HG03432 (cell line): ENCODE results near the gene MYO10.

Experiments used
- ATAC-seq: cut with Tn5 transposase; IDR thresholded peaks from one replicate; pipeline ENCODE4 v1.9.1; 2021; ENCODE audit warnings: mild to moderate bottlenecking, moderate library complexity; ENCODE audit not compliant: unreplicated experiment

MYO10 gene

DNA sequence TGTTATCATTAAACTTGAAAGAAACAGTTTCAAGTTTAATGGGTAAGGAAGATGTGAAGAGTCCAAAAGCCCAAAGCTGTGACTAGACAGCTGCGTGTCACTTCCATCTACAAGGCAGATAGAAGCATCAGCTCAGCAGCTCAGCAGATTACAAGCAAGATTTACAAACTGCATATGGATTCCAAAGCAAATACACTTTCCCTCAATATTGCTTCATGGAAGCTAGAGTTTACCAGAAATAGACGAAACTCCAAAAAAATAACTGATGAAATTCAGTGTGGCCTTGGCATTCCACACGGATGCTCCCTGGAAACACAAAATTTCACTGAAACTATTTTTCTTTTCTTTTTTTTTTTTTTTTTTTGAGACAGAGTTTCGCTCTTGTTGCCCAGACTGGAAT is 17.9 kb downstream of the MYO10 start:
- ATAC-seq = no peak

- no peak for ATAC-seq
These were observed 19.7 kb downstream of the MYO10 start for GRCh38 chr5:16916262-16916878.

- ATAC-seq = no peak
These were observed 21.5 kb downstream of the MYO10 start for GRCh38 chr5:16914584-16914983.

DNA sequence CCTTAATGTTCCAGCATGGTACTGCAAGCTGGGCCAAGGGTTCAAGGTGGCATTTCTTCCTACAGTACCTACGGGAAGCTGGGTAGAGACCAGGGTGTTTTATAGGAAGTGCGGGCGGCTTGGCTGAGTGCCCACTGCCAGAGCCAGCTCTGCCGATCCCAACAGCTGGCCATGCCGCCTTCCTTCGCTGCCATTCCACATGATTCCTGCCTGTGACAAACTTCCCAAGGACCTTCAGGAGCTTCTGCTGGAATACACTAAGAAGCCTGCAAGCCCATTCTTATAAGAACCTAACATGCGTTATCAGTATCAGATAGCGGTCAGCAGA is 22.0 kb downstream of the MYO10 start:
- no peak for ATAC-seq

- ATAC-seq = no peak
These were observed 22.6 kb downstream of the MYO10 start for GRCh38 chr5:16913187-16914107.

DNA sequence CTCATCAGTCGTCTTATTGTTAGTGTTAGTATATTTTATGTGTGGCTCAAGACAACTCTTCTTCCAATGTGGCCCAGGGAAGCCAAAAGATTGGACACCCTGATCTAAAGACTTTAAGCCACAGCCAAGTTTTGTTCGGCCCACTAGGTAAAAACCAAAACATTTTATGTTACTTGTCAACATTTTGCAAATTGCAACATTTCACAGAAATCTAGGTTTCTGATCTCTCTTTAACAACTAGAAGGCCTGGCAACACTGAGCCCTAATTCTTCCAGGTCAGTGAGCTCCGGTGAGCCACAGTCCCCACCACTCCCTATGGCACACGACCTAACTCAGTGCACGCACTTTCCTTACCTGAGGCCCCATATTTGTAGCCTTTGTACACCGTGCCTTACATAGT is 24.0 kb downstream of the MYO10 start:
- ATAC-seq = no peak

DNA sequence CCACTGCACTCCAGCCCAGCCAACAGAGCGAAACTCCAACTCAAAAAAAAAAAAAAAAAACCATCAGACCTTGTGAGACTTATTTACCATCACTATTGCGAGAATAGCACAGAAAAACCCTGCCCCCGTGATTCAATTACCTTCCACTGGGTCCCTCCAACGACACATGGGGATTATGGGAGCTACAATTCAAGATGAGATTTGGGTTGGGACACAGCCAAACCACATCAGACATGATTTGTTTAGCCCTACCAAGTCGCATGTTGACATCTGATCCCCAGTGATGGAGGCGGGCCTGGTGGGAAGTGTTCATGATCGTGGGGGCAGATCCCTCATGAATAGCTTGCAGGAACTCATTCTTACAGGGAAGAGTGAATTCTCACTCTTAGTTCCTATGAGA is 26.6 kb downstream of the MYO10 start:
- no peak for ATAC-seq

GRCh38 chr5:16907270-16907669 is 28.8 kb downstream of the MYO10 start:
- no peak for ATAC-seq

DNA sequence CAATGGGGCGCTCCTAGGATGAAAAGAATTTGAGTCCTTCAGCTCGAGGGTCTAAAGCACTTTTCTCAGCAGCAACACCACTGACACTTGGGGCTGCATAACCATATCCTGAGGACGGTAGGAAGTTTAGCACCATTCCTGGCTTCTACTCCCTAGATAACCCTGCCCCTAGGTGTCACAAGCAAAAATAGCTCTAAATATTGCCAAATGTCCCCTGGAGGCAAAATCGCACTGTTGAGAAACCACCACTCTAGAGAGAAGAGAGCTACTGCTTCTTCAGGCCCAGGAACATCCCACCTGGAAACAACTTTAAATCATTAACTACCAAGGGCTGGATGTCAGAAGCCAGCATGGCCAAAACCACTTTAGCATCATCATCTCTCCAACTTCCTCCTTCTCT is 29.8 kb downstream of the MYO10 start:
- no peak for ATAC-seq

DNA sequence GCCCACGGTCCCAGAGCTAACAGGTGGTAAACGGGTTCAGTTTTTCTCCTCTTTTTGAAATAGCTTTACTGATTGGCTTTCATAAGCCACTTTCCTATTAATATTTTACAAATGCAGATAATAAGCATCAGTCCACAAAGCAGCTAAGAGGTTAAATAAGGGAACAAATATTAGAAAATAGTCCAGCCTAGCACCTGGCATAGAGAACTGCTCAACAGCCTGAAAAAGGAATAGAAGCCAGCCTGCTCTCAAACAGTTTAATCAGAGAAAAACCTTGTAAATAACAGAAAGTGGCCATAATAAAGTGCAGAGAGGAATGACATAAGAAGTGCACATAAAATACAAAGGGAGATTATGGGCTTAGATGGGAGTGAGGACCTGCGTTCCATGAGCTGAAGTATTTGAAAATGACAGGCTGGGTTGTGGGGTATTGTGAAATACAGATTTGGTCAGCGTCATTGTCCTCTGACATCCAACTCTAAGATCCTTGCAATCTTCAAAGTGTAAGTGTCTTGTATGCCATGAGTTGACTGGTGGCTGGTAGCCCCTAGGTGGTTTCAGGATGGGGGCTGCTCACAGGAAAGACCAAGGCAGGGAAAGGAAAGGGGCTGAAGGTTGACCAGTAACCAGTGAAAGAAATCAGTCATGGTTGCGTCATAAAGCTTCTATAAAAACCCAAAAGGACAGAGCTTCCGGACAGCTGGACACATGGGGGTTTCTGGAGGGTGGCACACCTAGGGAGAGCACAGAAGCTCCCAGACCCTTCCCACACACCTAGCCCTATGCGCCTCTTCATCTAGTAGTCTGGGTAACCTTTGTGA is 32.4 kb downstream of the MYO10 start:
- ATAC-seq = no peak

DNA sequence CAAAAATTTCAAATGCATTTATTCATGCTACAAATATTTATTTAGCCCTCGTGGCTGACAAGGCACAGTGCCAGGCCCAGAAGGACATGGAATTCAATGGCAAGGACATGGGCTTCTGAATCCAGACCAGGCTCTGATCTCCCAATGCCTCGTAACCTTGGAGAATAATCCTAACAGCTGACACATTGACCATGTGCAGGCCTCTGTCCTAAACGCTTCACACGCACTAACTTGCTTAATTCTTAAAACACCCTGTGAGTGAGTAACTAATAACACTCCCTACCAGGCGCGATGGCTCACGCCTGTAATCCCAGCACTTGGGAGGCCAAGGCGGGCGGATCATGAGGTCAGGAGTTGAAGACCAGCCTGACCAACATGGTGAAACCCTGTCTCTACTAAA is 33.2 kb downstream of the MYO10 start:
- no peak for ATAC-seq

DNA sequence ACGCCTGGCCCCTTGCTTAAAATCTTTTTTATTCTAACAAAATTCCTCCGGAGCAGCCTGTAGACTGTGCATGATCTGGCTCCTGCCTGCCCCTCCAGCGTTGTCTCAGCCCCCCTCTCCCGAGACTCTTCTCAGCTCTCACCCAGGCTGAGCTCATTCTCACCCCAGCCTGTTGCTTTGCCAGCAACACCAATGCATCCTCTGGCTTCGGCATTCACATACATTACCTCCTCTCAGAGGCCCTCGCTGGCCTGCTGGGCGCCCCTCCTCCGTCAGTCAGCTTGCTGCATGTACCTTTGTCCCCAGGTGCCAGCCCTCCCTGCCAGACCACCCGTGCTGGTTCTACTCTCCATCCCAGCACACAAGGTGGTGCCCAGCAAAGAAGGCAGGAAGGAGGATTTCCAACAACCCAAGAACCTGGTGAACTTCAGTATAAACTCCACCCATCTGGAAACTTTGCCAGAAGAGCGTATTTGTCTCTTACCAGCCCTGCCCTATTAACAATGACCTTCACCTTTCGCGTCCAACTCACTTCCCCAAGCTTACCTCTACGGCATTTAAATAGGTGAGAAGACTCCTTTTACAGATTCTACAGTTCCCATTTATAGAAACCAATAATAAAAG is 35.0 kb downstream of the MYO10 start:
- no peak for ATAC-seq

DNA sequence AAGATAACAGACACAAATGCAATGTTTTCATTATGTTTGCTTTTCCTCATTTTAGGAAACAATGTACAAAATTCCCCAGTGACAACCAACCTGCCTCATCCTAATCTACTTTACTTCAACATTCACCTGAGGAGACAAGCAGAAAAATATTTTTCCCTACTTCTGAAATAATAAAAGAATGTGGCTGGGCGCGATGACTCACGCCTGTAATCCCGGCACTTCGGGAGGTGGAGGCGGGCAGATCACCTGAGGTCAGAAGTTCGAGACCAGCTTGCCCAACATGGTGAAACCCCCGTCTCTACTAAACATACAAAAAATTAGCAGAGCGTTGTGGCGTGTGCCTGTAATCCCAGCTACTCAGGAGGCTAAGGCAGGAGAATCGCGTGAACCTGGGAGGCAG is 36.9 kb downstream of the MYO10 start:
- no peak for ATAC-seq

GRCh38 chr5:16897800-16898199 is 38.3 kb downstream of the MYO10 start:
- ATAC-seq = no peak

DNA sequence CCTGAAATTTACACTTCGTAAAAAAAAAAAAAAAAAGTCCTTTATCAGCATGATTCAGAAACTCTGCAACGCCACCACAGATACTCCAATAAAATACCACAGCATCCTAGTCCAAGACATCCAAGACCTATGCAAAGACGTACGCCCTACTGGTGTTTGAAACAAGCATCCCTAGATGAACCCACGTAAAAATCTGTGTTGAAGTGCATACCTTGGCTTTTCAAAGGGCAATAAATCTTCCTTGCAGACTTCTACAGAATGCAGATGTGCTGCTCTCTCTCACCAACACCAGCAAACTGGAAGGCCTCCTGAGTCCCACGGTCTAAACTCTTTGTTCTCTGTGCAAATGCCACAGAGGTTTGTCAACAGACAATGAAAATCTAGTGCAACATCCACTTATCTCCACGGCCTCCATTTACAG is 38.8 kb downstream of the MYO10 start:
- ATAC-seq = no peak

GRCh38 chr5:16896767-16897166 is 39.3 kb downstream of the MYO10 start:
- no peak for ATAC-seq

DNA sequence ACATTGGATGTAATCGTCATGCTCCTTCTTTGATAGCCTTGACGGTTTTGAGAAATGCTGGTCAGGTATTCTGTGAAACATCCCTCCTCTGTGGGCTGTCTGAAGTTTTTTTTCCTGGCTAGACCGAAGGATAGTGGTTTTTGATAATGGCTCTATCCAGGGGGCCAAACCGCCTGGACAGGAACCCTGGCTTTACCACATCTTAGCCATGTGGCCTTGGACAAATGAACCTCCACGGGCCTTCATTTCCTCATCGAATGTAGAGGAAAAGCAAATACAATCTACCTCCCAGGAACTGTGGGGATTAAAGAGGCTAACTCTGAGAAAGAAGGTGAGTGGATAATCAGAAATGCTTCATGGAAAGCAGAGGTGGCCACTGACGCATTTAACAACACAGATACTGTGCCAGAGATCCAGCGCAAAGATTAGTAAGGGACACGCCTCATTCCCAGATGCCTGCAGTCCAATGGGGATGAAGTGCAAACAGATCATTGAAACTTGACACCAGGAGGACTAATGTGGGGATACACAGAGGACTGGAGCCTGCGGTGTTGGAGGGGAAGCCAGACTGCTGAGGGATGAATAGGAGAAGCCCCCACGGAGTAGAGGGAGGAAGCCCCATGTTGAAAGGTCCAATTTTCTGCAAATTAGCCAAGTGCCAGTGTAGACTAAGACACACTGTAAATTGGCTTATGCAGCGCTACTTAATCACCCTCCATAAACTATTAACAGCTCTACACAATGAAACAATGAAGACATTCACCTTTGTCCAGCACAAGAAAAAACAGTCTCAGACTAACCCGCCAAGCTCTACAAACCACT is 41.6 kb downstream of the MYO10 start:
- ATAC-seq = no peak

GRCh38 chr5:16891033-16891432 is 45.1 kb downstream of the MYO10 start:
- no peak for ATAC-seq

GRCh38 chr5:16889972-16890519 is 46.0 kb downstream of the MYO10 start:
- no peak for ATAC-seq
